Hepatocyte (in vitro differentiated cells): Measurements from ENCODE around the gene WASL.

ENCODE experiments used
- EZH2 ChIP-seq: fragments of 200-600 bp; sonication (generic); IDR thresholded peaks from 2 replicates; pipeline ENCODE4 v1.6.1; 2016; ENCODE audit warnings: antibody characterized with exemption, mild to moderate bottlenecking, borderline replicate concordance
- EZH2phosphoT487 ChIP-seq: fragments of 200-600 bp; sonication (generic); IDR thresholded peaks from one replicate; pipeline ENCODE4 v1.6.1; 2018; ENCODE audit warnings: antibody characterized with exemption, mild to moderate bottlenecking, low read depth, moderate library complexity; ENCODE audit not compliant: unreplicated experiment, severe bottlenecking
- TF ChIP-seq, protein P1 (sequence below): fragments of 200-600 bp; sonication (generic); IDR thresholded peaks from 2 replicates; pipeline ENCODE4 v1.5.1; 2016; ENCODE audit warnings: antibody characterized with exemption, mild to moderate bottlenecking; ENCODE audit not compliant: poor library complexity

DNA sequence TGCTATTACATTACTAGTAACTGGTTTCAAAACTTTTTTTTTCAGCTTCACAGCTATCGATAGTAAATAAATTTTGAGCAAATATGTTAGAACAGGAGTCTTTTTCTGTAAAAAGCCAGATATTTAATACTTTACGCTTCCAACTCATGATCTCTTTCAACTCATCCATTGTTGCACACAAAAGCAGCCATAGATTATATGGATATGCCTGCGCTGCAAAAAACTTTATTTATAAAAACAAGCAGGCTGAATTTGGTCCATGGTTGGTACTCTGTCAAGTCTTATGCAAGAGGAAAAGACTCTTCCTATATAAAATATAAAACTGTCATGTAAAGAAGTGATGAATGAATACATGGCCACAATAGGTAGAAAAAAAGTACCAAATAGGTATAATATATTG, 31.1 kb downstream of the WASL start:
- TF ChIP-seq, protein P1, sequence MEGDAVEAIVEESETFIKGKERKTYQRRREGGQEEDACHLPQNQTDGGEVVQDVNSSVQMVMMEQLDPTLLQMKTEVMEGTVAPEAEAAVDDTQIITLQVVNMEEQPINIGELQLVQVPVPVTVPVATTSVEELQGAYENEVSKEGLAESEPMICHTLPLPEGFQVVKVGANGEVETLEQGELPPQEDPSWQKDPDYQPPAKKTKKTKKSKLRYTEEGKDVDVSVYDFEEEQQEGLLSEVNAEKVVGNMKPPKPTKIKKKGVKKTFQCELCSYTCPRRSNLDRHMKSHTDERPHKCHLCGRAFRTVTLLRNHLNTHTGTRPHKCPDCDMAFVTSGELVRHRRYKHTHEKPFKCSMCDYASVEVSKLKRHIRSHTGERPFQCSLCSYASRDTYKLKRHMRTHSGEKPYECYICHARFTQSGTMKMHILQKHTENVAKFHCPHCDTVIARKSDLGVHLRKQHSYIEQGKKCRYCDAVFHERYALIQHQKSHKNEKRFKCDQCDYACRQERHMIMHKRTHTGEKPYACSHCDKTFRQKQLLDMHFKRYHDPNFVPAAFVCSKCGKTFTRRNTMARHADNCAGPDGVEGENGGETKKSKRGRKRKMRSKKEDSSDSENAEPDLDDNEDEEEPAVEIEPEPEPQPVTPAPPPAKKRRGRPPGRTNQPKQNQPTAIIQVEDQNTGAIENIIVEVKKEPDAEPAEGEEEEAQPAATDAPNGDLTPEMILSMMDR: no peak
- TF ChIP-seq EZH2phosphoT487 (no peak), EZH2 (no peak)
